ENCODE data around the gene MRPL32. TPM values are rescaled to one million over a fixed set of nuclear protein-coding genes. Genes with fewer than 3 reads are reported as not detected.

MRPL32 gene
- total and polyA plus RNA-seq, 2 of the 13 experiments (the other 11 are each of a cell fraction or from before 2014, with no cell fraction given), result 39.0 to 81.2 TPM

GRCh38 chr7:42911454-42912447, 20.4 kb upstream of the MRPL32 start, which contains the start of gene C7orf25 (continued):
- TF ChIP-seq ZNF513 (CRISPR knock-in tag; conservative IDR thresholded peaks at IDR 0.05), result no peak
- peak; percentile 37 for TF ChIP-seq U2AF1 (optimal IDR thresholded peaks at IDR 0.05; ENCODE audit: low read depth, low read length)
- peak; percentile 61; the same call in 1 of the 2 replicates for TF ChIP-seq ISL2 (CRISPR knock-in tag; IDR thresholded peaks at IDR 0.05)
- peak; percentile 39 for TF ChIP-seq ZNF407 (CRISPR knock-in tag; IDR thresholded peaks at IDR 0.05; ENCODE audit: not compliant biosample characterization)
- TF ChIP-seq CREB1 (IDR thresholded peaks at IDR 0.05), result peak; percentile 65
- TF ChIP-seq CREB1 (CRISPR knock-in tag; IDR thresholded peaks at IDR 0.05), result no peak
- TF ChIP-seq POLR2AphosphoS2 (IDR thresholded peaks at IDR 0.05; ENCODE audit: low read depth, low read length), result no peak
- no peak for TF ChIP-seq ZNF3 (CRISPR knock-in tag; IDR thresholded peaks at IDR 0.05)
- peak; percentile 94 for TF ChIP-seq RAD51 (IDR thresholded peaks at IDR 0.05; ENCODE audit: borderline replicate concordance)
- peak; percentile 62; the same call in 1 of the 2 replicates for TF ChIP-seq YEATS2 (CRISPR knock-in tag; IDR thresholded peaks at IDR 0.05; ENCODE audit: borderline replicate concordance)
- TF ChIP-seq TEAD2 (CRISPR knock-in tag; IDR thresholded peaks at IDR 0.05), result 0 out of 2 replicates have a peak, but pooled peaks have one; percentile 66
- TF ChIP-seq PCBP2 (optimal IDR thresholded peaks at IDR 0.05; ENCODE audit: low read depth, low read length, poor library complexity, severe bottlenecking), result no peak
- TF ChIP-seq ZFY (CRISPR knock-in tag; IDR thresholded peaks at IDR 0.05), result peak; percentile 89
- TF ChIP-seq KLF15 (CRISPR knock-in tag; IDR thresholded peaks at IDR 0.05; ENCODE audit: borderline replicate concordance), result peak; percentile 90; the same call in 1 of the 2 replicates
- no peak for TF ChIP-seq ZNF577 (CRISPR knock-in tag; IDR thresholded peaks at IDR 0.05; ENCODE audit: borderline replicate concordance, low read depth)
- TF ChIP-seq GRHL1 (CRISPR knock-in tag; conservative IDR thresholded peaks at IDR 0.05), result no peak
- no peak for TF ChIP-seq ZNF30 (CRISPR knock-in tag; IDR thresholded peaks at IDR 0.05)
- no peak for TF ChIP-seq ZNF121 (CRISPR knock-in tag; IDR thresholded peaks at IDR 0.05)
